AG08396 (cell line): ENCODE data around the gene NREP.
"Not testable (repeated sequence)": the region's sequence is repeated elsewhere in the genome, so short reads cannot be mapped to it uniquely, and the experiment has no call there.

ENCODE experiments used
- DNase-seq: peaks from one replicate; pipeline ENCODE4 v3.0.0; 2012; ENCODE audit warnings: low spot score, mixed read lengths

The NREP gene

DNA sequence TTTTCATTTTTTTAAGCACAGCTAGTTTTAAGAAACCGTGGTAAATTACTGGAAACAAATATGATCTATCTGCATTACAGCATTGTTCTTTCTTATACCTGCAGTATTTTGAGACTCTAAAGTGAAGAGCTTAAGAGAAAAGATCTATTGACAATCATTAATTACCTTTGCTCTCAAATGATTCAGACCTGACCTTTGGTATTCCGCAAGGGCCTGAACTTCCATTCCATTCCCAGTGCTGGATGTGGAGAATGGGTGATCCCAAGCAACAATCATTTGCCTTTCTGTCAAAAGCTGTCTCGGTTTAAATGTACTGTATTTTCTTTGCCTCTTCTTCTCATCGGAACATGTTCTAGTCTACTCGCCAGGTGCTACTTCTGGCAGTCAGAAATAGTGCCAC, 18.9 kb downstream of the NREP start:
- no peak for DNase-seq

DNA sequence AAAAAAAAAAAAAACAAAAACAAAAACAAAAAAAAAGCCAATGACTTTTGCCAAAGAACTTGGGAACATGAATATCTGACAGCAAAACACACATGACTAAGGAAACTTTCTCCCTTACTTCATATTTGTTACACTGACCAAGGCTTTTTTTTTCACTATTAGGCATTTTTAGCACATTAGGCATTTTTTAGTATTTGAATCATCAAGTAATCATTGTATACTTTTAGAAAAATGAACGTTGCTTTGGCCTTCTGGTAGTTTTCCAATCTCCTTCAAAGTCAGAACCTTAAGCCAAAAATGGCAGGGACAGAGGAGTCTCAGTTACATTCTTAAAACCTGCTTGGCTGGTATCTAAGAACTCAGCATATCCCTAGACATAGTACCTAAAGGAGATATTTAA, 19.3 kb downstream of the NREP start:
- DNase-seq = no peak

DNA sequence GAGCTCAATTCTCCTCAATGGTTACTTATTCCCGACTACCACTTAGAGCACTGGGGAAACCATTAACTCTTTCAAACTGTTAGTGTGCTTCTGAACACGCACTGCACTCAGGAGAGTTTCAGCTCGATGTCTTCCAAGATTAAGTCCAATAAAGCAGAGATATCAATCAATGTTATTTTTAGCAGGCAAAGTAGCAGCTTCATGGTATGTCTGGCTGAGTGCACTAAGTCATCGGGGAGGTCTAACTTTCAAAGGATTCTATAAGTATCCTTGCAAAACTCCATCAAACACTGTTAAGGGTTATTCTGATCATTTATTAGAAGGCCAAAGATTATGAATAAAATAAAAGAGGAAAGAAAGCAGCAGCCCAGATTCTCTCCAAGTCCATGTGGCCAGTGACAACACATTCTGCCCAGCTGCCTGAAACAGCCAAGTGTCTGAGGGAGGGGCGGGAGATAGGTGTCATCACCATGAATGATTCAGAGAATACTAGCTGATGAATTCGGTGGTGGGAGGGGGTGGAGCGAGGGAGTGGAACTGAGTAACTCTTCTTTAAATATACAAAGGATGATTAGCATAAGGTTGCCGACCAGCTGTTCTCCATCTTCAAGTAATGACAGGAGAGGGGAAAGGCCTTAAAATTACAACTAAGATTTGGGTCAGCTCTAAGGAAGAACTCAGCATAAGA, 21.3 kb downstream of the NREP start:
- peak; percentile 52 for DNase-seq

DNA sequence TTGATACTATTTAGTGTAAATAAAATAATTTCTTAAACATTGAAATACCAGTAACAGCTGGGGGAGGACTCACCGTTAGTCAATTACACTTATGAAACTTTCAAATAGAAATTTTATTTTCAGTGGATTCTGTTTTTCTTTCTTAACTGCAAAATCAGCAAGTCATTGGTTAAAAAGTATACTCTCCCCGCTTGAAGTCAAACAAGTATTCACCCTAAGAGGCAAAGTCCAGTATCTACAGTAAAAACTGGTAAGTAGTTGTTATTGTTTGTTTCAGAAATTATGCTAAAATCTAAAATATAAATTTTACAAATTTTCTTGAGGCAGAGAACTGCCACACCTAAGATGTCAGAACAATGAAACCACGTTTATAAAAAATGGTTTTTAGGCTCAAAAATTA, 22.4 kb downstream of the NREP start:
- no peak for DNase-seq

DNA sequence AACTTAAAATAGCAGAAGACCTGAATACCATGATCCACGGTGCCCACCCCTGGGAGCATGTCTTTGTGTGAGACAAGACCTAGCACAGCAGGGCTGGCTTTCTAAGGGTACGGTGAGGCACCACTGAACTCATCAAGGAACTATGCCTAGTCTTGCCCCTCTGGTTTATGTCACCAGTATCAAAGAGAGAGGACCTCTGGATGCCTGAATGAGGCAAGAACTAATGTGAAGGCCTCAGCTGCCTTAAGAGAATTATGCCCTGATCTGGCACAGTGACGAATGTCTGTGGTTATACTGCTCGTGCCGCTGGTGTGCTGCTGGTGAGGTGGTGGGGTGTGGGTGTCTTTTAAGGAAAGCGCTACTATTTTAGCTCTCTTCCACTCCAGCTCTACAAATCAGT, 23.0 kb downstream of the NREP start:
- no peak for DNase-seq

DNA sequence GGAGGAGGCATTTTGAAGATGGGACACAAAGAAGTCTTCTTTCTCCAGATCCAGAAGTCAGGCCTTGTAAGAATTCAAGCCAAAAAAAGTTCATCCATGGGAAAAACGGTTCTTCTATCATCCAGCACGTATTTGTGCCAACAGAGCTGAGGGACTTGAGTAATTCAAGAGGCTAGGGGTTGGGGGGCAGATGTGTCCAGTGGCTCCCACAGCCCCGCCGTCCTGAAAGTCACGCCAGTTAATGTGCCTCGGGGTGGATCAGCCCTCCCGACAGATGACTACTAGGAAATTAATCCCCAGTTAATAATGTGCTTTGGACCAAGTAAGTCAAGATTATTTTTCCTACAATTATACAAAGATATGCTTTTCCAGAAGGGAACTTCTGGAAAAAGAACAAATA, 23.4 kb downstream of the NREP start:
- no peak for DNase-seq

DNA sequence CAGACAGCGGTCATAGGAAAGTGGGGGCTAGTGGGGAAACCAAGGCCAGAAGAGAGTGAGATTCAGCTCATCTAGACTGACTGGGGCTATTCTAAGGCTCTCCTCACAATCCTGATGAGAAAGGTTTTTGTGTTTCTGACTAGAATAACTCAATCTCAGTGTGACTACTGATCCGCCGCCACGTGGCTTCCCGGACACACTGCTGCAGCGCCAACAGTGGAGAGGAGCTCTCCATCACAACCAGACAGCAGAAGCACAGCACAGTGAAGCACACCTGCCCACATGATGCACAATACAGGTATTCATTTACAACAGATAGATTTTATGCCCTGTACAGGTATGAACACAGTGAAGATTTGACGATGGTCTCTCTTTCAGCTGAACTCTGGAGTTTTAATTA, 25.4 kb downstream of the NREP start:
- no peak for DNase-seq

DNA sequence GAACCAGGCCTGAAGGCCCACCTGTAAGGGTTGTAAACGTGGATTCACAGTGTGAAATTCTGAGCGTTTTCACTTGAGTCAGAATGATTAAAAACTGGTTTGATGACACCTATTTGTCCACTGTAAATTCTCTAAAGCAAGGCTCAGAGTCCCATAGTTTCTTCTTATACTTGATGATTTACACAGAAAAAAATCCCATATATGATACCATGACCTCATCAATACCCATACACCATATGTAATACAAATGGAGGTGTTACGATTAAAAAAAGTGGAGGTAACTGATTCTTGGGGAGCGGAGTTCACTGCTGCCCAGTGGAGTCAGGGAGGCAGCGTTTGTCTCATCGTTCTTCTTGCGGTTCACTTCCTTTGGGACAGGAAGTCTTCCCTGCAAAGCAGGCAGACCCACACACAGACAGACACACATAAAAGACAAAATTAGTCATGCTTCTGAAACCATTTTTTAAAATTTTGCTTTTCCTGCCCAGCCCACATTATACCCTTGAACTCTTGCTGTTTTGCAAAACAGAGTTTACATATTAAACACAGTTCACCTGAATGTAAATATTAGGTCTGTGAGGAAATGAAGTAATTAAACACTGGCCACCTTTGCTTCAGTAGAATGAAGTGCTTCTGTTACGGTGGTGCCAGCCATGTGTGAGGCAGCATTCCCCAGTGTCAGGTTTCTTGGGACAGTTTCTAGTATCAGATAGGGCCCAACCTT, 26.2 kb downstream of the NREP start:
- no peak for DNase-seq

DNA sequence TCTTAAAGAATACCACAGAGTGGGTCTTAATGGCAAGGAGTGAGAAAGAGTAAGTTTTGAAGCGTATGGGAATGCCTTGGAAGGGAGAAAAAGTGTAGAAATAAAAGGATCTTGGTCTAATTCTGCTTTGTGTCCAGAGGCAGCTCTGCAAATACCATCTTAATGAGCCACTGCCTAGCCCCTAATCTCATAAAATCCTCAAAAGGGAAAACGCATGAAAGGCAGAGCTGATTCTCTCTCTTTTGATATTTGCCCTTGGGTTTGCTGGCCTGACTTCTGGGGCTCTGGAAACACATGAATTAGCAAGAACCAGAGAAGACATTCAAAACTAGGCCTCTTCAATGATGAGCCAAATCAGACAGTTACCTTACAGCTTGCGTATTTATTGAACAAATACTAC, 28.1 kb downstream of the NREP start:
- DNase-seq = no peak

DNA sequence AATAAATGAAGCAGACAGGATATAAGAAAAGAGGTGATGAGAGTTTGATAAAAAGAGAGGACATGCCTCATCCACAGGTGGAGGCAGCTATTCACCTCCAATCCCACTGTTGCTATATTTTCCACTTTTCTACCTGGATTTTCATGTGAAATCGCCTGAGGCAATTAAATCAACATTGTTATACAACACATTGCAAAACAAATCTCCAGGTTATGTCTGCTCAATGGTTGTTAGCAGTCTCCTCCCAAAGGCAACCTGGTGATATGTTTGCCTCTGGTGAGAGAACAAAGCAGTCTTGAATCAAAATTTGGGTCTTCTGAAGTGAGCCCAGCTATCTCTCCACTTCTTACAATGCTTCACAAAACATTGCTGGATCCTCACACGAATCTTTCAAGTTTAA, 30.0 kb downstream of the NREP start:
- no peak for DNase-seq

DNA sequence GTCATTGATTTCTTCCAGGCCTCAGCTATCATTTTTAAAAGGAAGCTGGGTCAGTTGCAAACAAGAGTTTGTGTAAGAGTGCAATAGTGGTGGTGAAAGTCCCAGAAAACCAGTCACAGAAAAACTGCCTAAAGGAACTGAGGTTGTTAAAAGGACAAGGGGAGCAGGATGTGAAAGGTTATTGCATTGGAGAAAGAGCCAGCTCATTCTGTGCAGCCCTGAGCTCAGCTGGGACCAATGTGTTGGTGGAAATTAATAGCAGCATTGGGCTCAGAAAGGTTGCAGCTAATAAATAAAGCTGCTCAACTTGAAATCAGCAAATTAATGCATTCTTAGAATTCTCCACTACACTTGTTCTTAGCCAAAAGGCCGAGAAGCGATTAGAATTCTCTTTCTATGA, 34.9 kb downstream of the NREP start:
- no peak for DNase-seq

DNA sequence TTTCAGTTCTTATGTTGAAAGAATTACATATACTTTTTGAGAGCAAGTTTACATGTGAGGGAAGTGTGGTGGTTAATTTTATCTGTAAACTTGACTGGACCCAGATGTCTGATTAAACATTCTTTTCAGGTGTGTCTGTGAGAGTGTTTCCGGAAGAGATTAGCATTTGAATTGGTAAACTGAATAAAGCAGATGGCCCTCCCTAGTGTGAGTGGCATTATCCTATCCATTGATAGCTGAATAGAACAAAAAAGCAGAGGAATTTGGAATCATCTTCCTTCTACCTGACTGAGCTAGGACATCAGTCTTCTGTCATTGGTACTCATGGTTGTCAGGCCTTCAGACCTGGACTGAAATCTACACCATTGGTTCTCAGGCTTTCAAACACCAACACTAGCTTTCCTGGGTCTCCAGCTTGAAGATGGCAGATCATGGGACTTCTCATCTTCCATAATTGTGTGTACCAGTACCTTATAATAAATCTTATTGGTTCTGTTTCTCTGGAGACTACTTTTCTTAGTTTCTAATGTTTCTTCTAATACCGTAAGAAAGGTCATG, 36.6 kb downstream of the NREP start:
- DNase-seq = no peak

DNA sequence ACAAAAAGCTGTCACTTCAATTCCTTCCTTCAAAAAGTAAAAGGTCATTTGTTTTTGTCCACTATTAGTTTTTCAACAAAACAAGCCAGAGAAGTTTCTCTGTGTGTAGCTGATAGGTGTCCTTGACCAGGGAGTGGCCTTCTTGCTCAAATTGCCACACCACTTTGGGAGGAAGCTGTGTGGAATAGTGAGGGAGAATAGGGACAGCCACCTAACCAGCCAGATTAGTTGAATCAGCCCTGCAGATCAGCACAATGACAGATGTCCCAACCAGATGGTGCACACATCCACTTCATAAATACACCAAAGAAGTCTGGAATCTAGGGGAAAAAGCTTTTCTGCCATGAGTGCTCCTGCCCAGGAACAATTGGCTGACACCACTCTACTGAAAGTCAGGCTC, 37.2 kb downstream of the NREP start:
- DNase-seq = no peak

DNA sequence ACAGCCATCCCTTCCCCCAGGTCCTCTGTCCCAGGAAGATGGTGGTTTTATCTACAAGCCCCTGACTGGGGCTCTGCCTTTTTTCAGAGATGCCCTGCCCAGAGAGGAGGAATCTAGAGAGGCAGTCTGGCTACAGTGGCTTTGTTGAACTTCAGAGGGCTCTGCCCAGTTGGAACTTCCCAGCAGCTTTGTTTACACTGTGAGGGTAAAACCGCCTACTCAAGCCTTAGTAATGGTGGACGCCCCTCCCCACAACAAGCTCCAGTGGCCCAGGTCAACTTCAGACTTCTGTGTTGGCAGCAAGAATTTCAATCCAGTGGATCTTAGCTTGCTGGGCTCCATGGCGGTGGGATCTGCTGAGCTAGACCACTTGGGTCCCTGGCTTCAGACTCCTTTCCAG, 40.2 kb downstream of the NREP start:
- not testable (repeated sequence) for DNase-seq

DNA sequence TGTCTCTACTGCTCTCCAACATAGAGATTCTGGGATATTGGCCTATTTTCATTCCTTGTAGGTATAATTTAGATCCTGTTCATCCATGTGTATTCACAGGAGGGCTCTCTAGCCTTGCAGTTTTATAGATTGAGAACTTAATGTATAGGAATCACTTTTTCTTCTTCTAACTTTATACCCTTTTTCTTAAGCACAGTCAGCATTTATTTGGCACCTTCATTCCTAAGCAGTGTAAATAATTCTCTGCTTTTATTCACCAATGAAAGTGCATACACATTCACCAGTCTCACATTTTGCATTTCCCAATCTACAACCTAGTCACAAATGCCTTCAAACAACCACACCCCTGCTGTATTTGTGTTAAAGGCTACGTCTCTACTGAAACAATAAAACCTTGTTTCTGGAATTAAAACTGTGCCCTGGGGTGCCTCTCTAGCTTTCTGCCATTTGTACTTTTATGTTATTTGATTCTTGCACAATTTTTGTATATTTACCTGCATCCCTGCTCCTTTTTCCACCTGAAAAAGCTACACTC, 49.3 kb downstream of the NREP start:
- DNase-seq = no peak

DNA sequence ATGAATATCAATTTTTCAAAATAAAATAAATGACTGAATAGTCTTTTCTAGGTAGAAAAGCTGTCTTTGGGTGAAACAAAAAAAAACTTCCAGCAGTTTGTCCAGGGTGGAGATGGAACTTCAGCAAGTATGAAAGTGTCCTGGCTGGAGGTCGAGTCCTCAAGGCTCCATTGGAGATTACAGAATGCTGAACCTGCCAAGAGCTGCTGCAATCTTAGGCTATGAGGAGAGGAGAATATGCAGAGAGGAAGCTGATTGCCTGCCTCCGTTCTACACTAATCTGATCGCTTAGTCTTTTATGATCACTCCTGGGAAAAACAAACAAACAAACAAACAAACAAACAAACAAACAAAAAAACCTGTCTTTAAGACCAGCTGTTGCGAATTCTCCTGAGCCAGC, 50.6 kb downstream of the NREP start:
- no peak for DNase-seq

DNA sequence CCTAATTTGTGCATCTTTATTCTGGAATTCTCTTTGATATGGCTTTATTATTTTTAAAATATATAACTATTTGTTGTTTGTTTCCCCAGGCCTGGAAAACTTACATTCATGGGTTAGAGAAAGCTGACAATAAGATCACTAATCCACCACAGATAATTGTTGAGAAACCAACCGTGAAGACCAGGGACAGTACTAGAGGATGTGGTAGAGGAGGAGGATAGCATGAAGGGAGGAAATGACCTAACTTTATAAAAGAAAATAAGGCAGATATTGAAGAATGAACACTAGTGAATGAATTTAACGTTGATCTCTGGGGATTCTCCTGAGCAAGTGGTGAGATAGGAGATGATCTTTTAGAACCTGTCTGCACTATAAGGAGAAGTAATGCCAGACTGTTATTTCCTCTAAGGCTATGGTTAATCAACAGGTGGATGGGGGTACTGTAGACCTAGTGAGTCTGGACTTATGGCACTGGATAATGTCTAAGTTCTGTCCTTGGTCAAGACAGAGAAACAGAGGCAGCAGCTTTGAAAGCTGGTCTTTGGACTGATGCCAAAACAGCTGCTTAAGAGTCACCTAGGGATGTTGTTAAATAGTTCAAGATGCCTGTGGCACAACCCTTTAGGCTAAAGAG, 52.4 kb downstream of the NREP start:
- DNase-seq = no peak

DNA sequence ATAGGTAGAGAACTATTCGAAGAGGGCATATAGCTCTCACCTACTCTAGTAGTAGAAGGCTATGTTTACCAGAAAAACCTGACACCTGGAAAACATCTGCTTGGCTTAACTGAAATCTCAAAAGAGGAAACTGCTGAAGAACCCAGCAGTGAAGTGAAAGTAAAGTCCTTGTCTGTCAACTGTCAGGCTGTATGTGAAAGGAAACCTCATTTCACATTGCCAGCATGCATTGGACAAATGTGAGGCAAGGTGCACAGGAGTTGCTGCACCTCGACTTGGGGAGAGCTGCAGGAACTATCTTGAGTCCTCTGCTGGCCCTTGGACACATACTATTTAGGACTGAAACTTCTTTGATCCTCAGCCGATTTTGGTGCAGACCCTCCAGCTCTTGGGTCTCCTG, 53.3 kb downstream of the NREP start:
- no peak for DNase-seq

DNA sequence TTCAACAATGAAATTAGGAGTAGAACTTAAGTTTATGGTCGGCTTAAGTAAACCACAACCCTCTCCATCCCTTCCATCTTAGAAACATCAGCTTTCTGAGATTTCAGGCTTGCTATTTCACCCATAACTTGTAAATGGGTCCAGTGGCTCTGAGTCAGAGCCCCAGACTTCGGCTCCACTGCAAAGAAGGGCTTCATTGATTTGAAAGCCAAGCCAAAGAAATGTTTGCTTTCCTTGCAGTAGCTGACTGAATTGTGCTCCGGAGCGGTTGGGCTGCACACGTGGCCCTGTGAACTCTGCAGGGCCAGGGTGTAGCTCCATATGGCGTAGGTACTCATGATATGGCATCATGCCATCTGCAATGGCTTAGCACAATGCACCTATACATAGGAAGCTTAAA, 57.0 kb downstream of the NREP start:
- DNase-seq = no peak

DNA sequence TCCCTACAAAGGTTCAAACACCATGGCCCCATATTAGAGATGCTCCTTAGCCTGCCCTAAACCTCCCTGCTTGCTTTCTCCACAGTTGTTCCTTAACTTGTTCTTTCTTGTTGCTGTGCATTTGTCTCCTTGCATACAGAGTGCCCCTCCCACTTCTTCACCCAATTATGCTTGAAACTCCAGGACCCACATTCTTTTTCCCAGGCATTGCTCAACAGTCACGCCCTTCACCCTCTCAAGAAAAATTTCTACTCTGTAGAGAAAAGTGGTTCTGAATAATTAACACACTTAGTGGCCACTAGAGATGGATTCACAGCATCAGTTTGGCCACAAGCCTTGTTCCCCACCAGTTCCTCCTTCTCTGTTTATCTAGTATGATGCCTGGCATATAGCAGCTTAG, 57.7 kb downstream of the NREP start:
- DNase-seq = no peak

DNA sequence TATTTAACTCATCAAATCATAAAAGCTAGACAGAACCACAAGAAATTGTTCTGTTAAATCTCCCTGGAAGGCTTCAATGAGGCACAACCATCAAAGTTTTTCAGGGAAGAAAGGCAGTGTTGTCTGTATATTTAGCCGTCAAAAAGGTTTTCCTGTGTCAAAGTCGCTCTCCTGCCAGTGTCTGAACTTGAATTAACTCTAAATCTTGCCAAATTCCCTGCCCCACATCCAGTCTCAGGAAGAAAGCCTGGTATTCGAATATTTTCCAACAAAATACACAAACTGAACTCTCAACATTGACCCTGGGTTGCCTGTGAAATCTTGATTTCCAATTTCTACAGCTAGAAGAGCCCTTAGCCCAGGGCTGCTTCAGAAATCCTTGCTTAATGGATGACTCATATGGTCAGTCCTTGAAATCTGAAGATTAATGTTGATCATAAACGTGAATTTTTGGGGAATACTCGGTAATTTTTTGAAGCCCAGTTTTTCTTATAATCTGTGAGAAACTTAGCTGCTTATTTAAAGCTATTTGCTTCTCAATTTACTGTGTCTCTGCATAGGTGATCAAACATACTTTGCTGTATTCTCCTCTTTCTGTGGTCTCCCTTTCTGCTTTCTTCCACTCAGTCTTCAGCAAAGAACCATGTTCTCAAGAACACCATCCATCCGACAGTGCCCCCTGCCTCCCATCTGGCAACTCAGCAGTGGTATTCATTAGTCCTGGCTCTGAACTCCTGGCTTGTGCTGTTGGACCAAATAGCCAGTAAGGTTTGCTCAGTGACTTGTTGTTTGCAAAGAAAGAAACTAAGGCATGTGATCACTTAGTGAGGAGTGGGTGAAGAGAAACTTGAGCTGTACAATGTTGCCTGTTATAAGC, 58.9 kb downstream of the NREP start:
- peak; percentile 21 for DNase-seq

DNA sequence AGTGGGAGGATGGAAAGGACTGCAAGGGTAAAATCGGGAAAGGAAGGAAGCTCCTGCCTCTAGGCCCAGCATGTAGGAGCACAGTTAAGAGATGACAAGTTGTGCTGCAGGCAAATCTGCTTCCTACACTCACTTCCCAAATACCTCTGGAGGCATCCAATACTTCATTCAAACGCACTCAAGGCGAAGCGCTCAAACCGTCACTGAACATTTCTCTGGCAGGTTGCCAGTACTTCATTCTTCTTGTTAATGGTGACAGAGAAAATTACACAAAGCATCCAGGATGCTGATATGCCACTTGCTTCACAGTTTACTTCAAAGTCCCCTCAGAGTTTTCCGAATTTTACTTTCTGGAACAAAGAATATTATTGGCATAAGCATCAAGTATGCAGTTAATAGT, 59.8 kb downstream of the NREP start:
- DNase-seq = no peak
